ENCODE data around the gene ARL4A. TPM values are rescaled to one million over a fixed set of nuclear protein-coding genes. Genes with fewer than 3 reads are reported as not detected.
A peak's percentile ranks its signal among the peaks of the same experiment; 100 is the strongest.

The ARL4A gene
- total RNA-seq, 1 donor from 2014 or later = 11.0 TPM

DNA sequence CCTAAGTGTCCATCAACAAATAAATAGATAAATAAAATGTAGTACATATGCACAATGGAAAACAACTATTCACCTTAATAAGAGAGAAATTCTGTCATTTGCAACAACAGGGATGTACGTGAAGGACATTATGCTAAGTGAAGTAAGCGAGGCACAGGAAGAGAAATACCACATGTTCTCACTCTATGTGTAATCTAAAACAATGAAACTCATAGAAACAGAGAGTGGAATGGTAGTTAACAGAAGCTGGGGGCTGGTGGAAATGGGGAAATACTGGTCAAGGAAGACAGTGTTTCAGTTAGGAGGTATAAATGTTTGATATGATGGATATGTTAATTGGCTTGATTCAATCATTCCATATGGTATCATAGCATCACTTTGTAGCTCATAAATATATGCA is 43.1 kb downstream of the ARL4A start:
- Mint-ChIP-seq H3K36me3 (ENCODE audit: low read depth) (no peaks in the 10 kb centered on the region), H3K4me3 (no peak overlapping the region), H3K27ac (no peak overlapping the region), H3K9me3 (no peaks in the 10 kb centered on the region), H3K4me1 (peaks cover 16% of the 10 kb centered on the region), H3K27me3 (no peaks in the 10 kb centered on the region)
- no peak for DNase-seq
- intact Hi-C loops (cut with micrococcal nuclease) = loop anchor here (2.0 kb wide), 1 partner anchor 16 kb away; no protein-coding TSS in a partner anchor

DNA sequence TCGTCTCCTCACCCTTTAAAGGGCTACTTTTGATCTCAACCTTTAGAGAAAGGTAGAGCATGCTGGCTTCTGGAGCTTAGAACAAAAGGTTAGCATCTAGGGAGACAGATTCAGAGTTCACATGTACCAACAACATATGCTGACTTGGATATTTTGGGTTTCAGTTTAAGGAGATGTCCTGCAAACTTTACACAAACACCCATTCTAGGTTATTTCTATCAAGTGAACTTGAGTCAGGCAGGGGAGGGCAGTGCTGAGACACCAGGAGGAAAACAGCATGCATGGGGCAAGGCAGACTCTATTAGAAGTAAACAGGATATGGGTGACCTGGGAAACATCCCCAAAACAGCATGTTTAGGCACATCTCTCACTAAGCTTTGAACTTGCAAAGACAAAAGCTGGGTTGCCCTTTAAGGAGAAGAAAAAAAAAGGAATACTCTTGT is 43.8 kb downstream of the ARL4A start:
- Mint-ChIP-seq H3K27me3 (no peaks in the 10 kb centered on the region), H3K4me1 (peaks cover 16% of the 10 kb centered on the region), H3K4me3 (peak overlapping the region; percentile 75), H3K27ac (peak overlapping the region; percentile 86), H3K9me3 (no peaks in the 10 kb centered on the region), H3K36me3 (ENCODE audit: low read depth) (no peaks in the 10 kb centered on the region)
- peak; percentile 77 for DNase-seq
- intact Hi-C loops (cut with micrococcal nuclease) = loop anchor here (2.0 kb wide), 1 partner anchor 16 kb away; no protein-coding TSS in a partner anchor

GRCh38 chr7:12731775-12732174 is 44.3 kb downstream of the ARL4A start:
- H3K36me3 Mint-ChIP-seq (ENCODE audit: low read depth) = no peaks in the 10 kb centered on the region
- intact Hi-C loops (cut with micrococcal nuclease) = loop anchor here (2.0 kb wide), 1 partner anchor 17 kb away; no protein-coding TSS in a partner anchor

DNA sequence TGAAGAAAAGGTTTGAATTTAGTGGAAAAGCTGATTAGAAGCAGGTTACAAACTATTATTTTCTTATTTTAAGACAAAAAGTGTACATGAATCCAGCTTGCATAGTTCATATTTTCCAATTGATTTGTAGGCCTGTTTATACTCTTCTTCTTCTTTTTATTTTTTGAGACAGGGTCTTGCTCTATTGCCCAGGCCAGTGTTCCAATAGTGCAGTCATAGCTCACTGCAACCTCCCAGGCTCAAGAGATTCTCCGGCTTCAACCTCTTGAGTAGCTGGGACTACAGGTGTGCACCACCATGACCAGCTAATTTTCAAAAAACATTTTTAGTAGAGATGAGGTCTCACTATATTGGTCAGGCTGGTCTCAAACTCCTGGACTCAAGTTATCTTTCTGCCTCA is 45.0 kb downstream of the ARL4A start:
- Mint-ChIP-seq H3K36me3 (ENCODE audit: low read depth) (no peaks in the 10 kb centered on the region), H3K27ac (no peak overlapping the region), H3K27me3 (no peaks in the 10 kb centered on the region), H3K4me1 (peaks cover 16% of the 10 kb centered on the region), H3K4me3 (no peak overlapping the region), H3K9me3 (no peaks in the 10 kb centered on the region)
- intact Hi-C loops (cut with micrococcal nuclease) = no loop called here
- no peak for DNase-seq

More at GRCh38 chr7:12731775-12732174, 44.3 kb downstream of the ARL4A start:
- DNase-seq = no peak
- peaks cover 16% of the 10 kb centered on the region for H3K4me1 Mint-ChIP-seq
- no peak overlapping the region for H3K4me3 Mint-ChIP-seq
- no peaks in the 10 kb centered on the region for H3K27me3 Mint-ChIP-seq
- H3K27ac Mint-ChIP-seq = no peak overlapping the region
- no peaks in the 10 kb centered on the region for H3K9me3 Mint-ChIP-seq

DNA sequence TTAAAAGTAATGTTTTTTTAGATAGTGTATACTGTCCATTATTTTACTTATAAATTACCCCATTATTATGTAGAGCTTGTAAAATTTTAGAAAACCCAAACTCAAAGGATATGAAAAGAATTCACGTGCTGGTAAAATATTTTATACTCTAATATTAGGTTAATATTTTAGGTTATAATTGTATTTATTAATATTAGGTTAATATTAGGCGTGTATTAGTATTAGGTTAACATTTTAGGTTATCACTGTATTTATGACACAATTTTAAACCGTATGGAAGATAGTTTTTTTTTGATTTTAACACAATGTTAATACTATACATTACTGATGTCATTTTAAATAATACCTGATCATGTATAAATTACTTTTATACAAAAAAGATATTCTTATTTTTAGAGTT is 48.5 kb downstream of the ARL4A start:
- peaks cover 8% of the 10 kb centered on the region for H3K27me3 Mint-ChIP-seq
- H3K9me3 Mint-ChIP-seq = no peaks in the 10 kb centered on the region
- intact Hi-C loops (cut with micrococcal nuclease) = no loop called here
- H3K4me1 Mint-ChIP-seq = peaks cover 6% of the 10 kb centered on the region
- H3K27ac Mint-ChIP-seq = no peak overlapping the region
- no peak overlapping the region for H3K4me3 Mint-ChIP-seq
- no peak for DNase-seq
- H3K36me3 Mint-ChIP-seq (ENCODE audit: low read depth) = no peaks in the 10 kb centered on the region

GRCh38 chr7:12737373-12737772 is 49.9 kb downstream of the ARL4A start:
- intact Hi-C loops (cut with micrococcal nuclease) = no loop called here
- no peak overlapping the region for H3K4me3 Mint-ChIP-seq
- H3K4me1 Mint-ChIP-seq = peaks cover 2% of the 10 kb centered on the region
- no peaks in the 10 kb centered on the region for H3K36me3 Mint-ChIP-seq (ENCODE audit: low read depth)
- no peak overlapping the region for H3K27ac Mint-ChIP-seq
- DNase-seq = no peak
- H3K27me3 Mint-ChIP-seq = peaks cover 10% of the 10 kb centered on the region
- H3K9me3 Mint-ChIP-seq = no peaks in the 10 kb centered on the region

DNA sequence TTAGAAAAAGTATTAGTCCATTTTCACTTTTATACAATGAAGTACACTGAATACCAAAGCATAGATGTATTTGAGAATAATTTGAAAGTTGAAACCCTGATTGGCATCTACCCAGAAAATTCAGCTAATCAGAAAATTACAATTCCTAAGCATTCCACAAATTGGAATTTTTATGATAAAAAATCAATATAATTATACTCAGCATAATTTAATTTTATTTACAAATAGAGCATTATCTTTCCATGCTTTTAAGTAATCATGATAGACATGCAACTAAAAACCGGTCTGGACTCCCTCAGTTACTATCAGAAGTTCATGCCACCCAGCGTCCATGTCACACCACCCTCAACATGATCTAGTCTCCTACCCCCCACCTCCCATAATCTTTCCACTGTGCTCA is 50.4 kb downstream of the ARL4A start:
- intact Hi-C loops (cut with micrococcal nuclease) = no loop called here
- DNase-seq = no peak
- H3K9me3 Mint-ChIP-seq = no peaks in the 10 kb centered on the region
- no peak overlapping the region for H3K4me3 Mint-ChIP-seq
- H3K27ac Mint-ChIP-seq = no peak overlapping the region
- no peaks in the 10 kb centered on the region for H3K36me3 Mint-ChIP-seq (ENCODE audit: low read depth)
- peaks cover 2% of the 10 kb centered on the region for H3K4me1 Mint-ChIP-seq
- peaks cover 10% of the 10 kb centered on the region for H3K27me3 Mint-ChIP-seq

- DNase-seq = no peak
- intact Hi-C loops (cut with micrococcal nuclease) = no loop called here
- H3K36me3 Mint-ChIP-seq (ENCODE audit: low read depth) = no peaks in the 10 kb centered on the region
- peaks cover 10% of the 10 kb centered on the region for H3K27me3 Mint-ChIP-seq
- H3K4me1 Mint-ChIP-seq = peaks cover 2% of the 10 kb centered on the region
- H3K27ac Mint-ChIP-seq = no peak overlapping the region
- H3K4me3 Mint-ChIP-seq = no peak overlapping the region
- H3K9me3 Mint-ChIP-seq = peaks cover 4% of the 10 kb centered on the region
These were observed 51.2 kb downstream of the ARL4A start for GRCh38 chr7:12738665-12739064.

Other genes with a start within 250 kb of the ARL4A start
- gene SCIN, start 116.9 kb upstream of the ARL4A start, total RNA-seq = not detected in 2 replicates